Panc1 (cell line): Measurements from ENCODE around the gene ZNF165. TPM values are rescaled to one million over a fixed set of nuclear protein-coding genes. Genes with fewer than 3 reads are reported as not detected.
"Not testable (repeated sequence)": the region's sequence is repeated elsewhere in the genome, so short reads cannot be mapped to it uniquely, and the experiment has no call there.

Experiments used
- ATAC-seq: fragments of 200-7000 bp; cut with Tn5 transposase; 2 replicates; pipeline ENCODE4 v1.9.1; 2020; ENCODE audit warnings: mild to moderate bottlenecking, moderate library complexity
- BruUV-seq: library from RNA; stranded (reverse); fragments of 400-500 nt; replicated peaks from 2 replicates; lab custom pipeline; 2021; lab: Mats Ljungman, UMichigan
- CTCF ChIA-PET: fragments of 300-600 bp; sonication (Branson Sonifier 250); formaldehyde crosslinking; loops from one replicate; lab custom pipeline; 2022; ENCODE audit warnings: antibody characterized with exemption; lab: Charles Lee
- POLR2A ChIA-PET: fragments of 300-600 bp; sonication (Branson Sonifier 250); formaldehyde crosslinking; loops from one replicate; lab custom pipeline; 2022; ENCODE audit warnings: antibody characterized with exemption; lab: Charles Lee
- DNase-seq: peaks from one replicate; pipeline ENCODE4 v3.0.0-alpha.2; 2010; ENCODE audit warnings: low read depth, low spot score
- H3K27ac ChIP-seq: 2 replicates; pipeline ENCODE4 v1.5.1; 2011; ENCODE audit warnings: mild to moderate bottlenecking, low read length, inconsistent platforms
- H3K27me3 ChIP-seq: fragments of 200-500 bp; sonication (Bioruptor generic); 2 replicates; pipeline ENCODE4 v1.6.0; 2014; ENCODE audit warnings: low read length, inconsistent platforms; ENCODE audit not compliant: control insufficient read depth, insufficient read depth
- H3K36me3 ChIP-seq: fragments of 200-500 bp; sonication (Bioruptor generic); 2 replicates; pipeline ENCODE4 v1.5.1; 2014; ENCODE audit warnings: inconsistent platforms, mild to moderate bottlenecking, low read length, moderate library complexity; ENCODE audit not compliant: control insufficient read depth, insufficient read depth
- H3K4me1 ChIP-seq: 2 replicates; pipeline ENCODE4 v1.5.1; 2011; ENCODE audit warnings: inconsistent platforms, mild to moderate bottlenecking, low read length, moderate library complexity; ENCODE audit not compliant: control insufficient read depth, insufficient read depth
- H3K4me3 ChIP-seq, 2 experiments: 2 replicates each; pipeline ENCODE4 v1.5.1; 2011 to 2012; ENCODE audit warnings: low read depth in 2 of 2, low read length in 2 of 2, mild to moderate bottlenecking in 2 of 2, inconsistent platforms in 1 of 2, moderate library complexity in 1 of 2
- H3K9me3 ChIP-seq: fragments of 200-500 bp; sonication (Bioruptor generic); 2 replicates; pipeline ENCODE4 v1.5.1; 2014; ENCODE audit warnings: low read depth, mild to moderate bottlenecking, inconsistent platforms, low read length, moderate library complexity; ENCODE audit not compliant: control insufficient read depth, insufficient read depth
- POLR2AphosphoS5 ChIP-seq: IDR thresholded peaks from 2 replicates; pipeline ENCODE4 v1.6.1; 2012; ENCODE audit warnings: mild to moderate bottlenecking, low read depth, low read length, moderate library complexity
- SIN3A ChIP-seq: IDR thresholded peaks from 2 replicates; pipeline ENCODE4 v1.6.1; 2012; ENCODE audit warnings: low read depth, mild to moderate bottlenecking, low read length, moderate library complexity, borderline replicate concordance; ENCODE audit not compliant: insufficient read depth
- TCF7L2 ChIP-seq: IDR thresholded peaks from 2 replicates; pipeline ENCODE4 v1.6.1; 2011; ENCODE audit warnings: mild to moderate bottlenecking, low read depth, low read length, inconsistent platforms
- in situ Hi-C: cut with HindIII; loops from 2 replicates; pipeline ENCODE4 v1.10.0; 2016; ENCODE audit warnings: low sequenced_read_pairs, low pct_unique_long_range_greater_than_20kb
- intact Hi-C: fragments of 100-400 bp; cut with micrococcal nuclease; formaldehyde crosslinking; loops from one replicate; pipeline ENCODE4 v1.10.0; 2022; ENCODE audit not compliant: unreplicated experiment
- total RNA-seq: library from RNA; stranded (reverse); gene quantifications from one replicate; pipeline ENCODE4 v1.2.1, GENCODE V29; 2021; ENCODE audit not compliant: unreplicated experiment
- TF ChIP-seq, protein P1 (sequence below), 2 experiments: IDR thresholded peaks; 2 replicates each; pipeline ENCODE4 v1.6.1; 2011 to 2012; ENCODE audit warnings: low read depth in 2 of 2, control low read depth in 1 of 2, low read length in 1 of 2, mild to moderate bottlenecking in 1 of 2, moderate library complexity in 1 of 2; ENCODE audit not compliant: insufficient read depth in 1 of 2
- TF ChIP-seq, protein P2 (sequence below): fragments of 450-650 bp; IDR thresholded peaks from 2 replicates; pipeline ENCODE4 v1.5.1; 2017; ENCODE audit warnings: mild to moderate bottlenecking

The ZNF165 gene
- total RNA-seq, 1 experiment from 2014 or later, result 4.2 TPM

GRCh38 chr6:28090917-28091586, 10.7 kb downstream of the ZNF165 start:
- ATAC-seq (no peak), DNase-seq (no peak)
- intact Hi-C loops (no loop called here), in situ Hi-C loops (no loop called here)
- BruUV-seq, result no TSS peak
- no peak overlapping the region for H3K27ac ChIP-seq
- no peaks in the 10 kb centered on the region for H3K27me3 ChIP-seq
- no peaks in the 10 kb centered on the region for H3K4me1 ChIP-seq
- H3K9me3 ChIP-seq, result peaks cover 35% of the 10 kb centered on the region
- peaks cover 2% of the 10 kb centered on the region; the same call in 1 of the 2 replicates for H3K36me3 ChIP-seq
- CTCF ChIA-PET, result no interaction called here
- POLR2A ChIA-PET, result no interaction called here
- TF ChIP-seq, protein P1, sequence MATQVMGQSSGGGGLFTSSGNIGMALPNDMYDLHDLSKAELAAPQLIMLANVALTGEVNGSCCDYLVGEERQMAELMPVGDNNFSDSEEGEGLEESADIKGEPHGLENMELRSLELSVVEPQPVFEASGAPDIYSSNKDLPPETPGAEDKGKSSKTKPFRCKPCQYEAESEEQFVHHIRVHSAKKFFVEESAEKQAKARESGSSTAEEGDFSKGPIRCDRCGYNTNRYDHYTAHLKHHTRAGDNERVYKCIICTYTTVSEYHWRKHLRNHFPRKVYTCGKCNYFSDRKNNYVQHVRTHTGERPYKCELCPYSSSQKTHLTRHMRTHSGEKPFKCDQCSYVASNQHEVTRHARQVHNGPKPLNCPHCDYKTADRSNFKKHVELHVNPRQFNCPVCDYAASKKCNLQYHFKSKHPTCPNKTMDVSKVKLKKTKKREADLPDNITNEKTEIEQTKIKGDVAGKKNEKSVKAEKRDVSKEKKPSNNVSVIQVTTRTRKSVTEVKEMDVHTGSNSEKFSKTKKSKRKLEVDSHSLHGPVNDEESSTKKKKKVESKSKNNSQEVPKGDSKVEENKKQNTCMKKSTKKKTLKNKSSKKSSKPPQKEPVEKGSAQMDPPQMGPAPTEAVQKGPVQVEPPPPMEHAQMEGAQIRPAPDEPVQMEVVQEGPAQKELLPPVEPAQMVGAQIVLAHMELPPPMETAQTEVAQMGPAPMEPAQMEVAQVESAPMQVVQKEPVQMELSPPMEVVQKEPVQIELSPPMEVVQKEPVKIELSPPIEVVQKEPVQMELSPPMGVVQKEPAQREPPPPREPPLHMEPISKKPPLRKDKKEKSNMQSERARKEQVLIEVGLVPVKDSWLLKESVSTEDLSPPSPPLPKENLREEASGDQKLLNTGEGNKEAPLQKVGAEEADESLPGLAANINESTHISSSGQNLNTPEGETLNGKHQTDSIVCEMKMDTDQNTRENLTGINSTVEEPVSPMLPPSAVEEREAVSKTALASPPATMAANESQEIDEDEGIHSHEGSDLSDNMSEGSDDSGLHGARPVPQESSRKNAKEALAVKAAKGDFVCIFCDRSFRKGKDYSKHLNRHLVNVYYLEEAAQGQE (IDR thresholded peaks at IDR 0.05; ENCODE audit: insufficient read depth in 1 of 2, low read depth in 2 of 2, low read length in 1 of 2), result no peak
- no peak for TF ChIP-seq POLR2AphosphoS5
- TF ChIP-seq SIN3A, result no peak
- TF ChIP-seq, protein P2, sequence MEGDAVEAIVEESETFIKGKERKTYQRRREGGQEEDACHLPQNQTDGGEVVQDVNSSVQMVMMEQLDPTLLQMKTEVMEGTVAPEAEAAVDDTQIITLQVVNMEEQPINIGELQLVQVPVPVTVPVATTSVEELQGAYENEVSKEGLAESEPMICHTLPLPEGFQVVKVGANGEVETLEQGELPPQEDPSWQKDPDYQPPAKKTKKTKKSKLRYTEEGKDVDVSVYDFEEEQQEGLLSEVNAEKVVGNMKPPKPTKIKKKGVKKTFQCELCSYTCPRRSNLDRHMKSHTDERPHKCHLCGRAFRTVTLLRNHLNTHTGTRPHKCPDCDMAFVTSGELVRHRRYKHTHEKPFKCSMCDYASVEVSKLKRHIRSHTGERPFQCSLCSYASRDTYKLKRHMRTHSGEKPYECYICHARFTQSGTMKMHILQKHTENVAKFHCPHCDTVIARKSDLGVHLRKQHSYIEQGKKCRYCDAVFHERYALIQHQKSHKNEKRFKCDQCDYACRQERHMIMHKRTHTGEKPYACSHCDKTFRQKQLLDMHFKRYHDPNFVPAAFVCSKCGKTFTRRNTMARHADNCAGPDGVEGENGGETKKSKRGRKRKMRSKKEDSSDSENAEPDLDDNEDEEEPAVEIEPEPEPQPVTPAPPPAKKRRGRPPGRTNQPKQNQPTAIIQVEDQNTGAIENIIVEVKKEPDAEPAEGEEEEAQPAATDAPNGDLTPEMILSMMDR, result no peak
- TF ChIP-seq TCF7L2, result no peak
- no peak overlapping the region; a peak in 1 of 4 replicates for H3K4me3 ChIP-seq

DNA sequence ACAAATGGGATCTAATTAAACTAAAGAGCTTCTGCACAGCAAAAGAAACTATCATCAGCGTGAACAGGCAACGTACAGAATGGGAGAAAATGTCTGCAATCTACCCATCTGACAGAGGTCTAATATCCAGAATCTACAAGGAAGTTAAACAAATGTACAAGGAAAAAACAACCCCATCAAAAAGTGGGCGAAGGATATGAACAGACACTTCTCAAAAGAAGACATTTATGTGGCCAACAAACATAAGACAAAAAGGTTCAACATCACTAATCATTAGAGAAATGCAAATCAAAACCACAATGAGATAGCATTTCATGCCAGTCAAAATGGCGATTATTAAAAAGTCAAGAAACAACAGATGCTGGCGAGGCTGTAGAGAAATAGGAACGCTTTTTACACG, 21.9 kb downstream of the ZNF165 start:
- CTCF ChIA-PET, H3K36me3 ChIP-seq, POLR2A ChIA-PET, H3K4me1 ChIP-seq, DNase-seq, in situ Hi-C loops, H3K27ac ChIP-seq, H3K27me3 ChIP-seq, ATAC-seq, H3K9me3 ChIP-seq, intact Hi-C loops, BruUV-seq, H3K4me3 ChIP-seq: not testable (repeated sequence)

- DNase-seq, H3K27ac ChIP-seq, H3K4me1 ChIP-seq, H3K9me3 ChIP-seq, H3K27me3 ChIP-seq, CTCF ChIA-PET, in situ Hi-C loops, BruUV-seq, ATAC-seq, H3K4me3 ChIP-seq, H3K36me3 ChIP-seq, POLR2A ChIA-PET, intact Hi-C loops: not testable (repeated sequence)
These were observed 22.3 kb downstream of the ZNF165 start for GRCh38 chr6:28102699-28103098.
